ENCODE data around the gene NOX4.
"Not testable (repeated sequence)": the region's sequence is repeated elsewhere in the genome, so short reads cannot be mapped to it uniquely, and the experiment has no call there.

Gene NOX4

GRCh38 chr11:89378986-89379385, 112.2 kb downstream of the NOX4 start:
- not testable (repeated sequence) for DNase-seq

DNA sequence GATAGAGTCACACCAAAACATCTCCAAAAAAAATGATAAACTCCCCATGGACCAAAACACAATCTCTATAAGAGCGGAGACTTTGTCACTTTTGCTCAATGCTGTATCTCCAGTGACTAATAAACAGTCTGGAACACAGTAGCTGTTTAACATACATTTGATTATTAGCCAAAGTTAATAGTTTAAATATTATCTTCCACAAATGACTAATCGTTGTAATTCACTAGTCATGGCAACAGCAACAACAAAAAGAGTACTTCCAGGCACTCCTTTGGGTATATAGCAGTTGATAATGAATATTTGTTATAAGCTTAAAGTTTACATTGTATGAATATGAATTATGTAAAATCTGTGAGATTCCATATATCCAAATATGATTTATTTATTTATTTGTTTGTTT, 121.8 kb downstream of the NOX4 start:
- not testable (repeated sequence) for DNase-seq

GRCh38 chr11:89364856-89365255, 126.3 kb downstream of the NOX4 start:
- not testable (repeated sequence) for DNase-seq

GRCh38 chr11:89361734-89362133, 129.4 kb downstream of the NOX4 start:
- no peak for DNase-seq

- not testable (repeated sequence) for DNase-seq
Measured at GRCh38 chr11:89359208-89359607, 132.0 kb downstream of the NOX4 start.

DNA sequence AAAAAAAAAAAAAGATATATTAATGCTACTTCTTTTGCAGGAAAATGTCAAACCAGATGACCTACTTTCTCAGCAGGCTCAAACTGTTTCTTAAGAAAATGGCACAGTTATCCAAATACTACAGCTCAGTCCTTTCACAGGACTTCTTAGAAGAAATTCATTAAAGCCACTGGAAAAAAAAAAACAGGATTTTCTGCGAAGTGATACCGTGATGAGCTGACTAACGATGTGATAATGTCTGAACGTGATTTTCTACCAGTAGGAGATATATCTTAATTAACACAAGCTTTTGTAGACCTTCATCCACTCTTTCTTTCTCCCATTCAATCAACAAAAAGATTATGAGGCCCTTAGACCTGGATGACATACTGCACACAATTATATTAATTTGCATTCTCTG, 132.4 kb downstream of the NOX4 start:
- no peak for DNase-seq

DNA sequence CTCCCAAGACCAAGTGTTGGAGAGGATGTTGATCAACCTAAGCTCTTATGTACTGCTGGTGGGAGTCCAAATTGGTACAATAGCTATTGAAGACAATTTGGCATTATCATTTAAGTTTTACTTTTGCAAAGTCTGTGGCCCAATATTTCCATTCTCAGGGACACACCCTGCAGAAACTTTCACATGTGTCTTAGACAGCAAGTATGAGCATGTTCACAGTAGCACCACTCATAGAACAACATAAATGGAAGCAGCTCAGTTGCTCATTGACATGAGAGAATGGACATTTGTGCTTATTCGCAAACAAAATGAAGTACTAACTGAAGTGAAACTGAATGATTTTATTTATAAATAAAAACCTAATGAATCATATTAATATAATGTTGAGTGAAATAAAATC, 135.5 kb downstream of the NOX4 start:
- DNase-seq: no peak

- not testable (repeated sequence) for DNase-seq
Measured at GRCh38 chr11:89354513-89354912, 136.7 kb downstream of the NOX4 start.

DNA sequence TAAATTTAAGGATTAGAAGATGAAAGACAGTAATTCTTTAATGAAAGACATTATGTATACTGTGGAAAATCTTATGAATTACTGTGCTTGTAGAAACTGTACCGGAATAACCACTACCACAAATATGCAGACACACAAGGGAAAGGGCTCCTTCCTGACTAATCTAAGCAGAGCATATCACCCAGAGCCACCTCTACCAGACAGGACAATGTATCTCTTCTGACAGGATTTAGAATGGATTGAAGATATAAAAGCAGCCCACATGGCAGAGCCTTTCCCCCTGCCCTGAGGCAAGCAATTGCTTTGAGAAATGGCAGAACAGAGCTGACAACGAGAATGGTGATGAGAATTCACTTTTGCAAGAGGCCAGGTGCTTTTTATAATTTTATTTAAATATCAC, 144.1 kb downstream of the NOX4 start:
- DNase-seq: no peak

DNA sequence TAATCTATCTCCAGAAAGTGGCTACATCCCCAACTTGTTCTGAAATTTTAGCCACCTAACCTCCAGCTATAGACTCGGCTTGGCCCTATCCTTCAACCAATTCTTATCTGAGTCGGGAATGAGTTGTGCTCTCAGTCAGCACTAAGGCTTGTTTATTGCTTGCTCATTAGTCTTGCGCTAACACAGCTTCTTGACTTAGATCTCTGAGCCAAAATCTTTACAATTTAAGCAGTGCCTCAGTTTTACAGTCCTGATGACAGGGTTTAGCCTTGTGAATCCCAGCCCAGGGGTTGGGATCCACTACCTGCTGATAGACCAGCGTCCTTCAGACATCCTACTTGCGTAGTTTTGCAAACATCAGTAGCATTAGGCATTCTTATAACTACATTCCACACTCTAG, 144.6 kb downstream of the NOX4 start:
- no peak for DNase-seq

DNA sequence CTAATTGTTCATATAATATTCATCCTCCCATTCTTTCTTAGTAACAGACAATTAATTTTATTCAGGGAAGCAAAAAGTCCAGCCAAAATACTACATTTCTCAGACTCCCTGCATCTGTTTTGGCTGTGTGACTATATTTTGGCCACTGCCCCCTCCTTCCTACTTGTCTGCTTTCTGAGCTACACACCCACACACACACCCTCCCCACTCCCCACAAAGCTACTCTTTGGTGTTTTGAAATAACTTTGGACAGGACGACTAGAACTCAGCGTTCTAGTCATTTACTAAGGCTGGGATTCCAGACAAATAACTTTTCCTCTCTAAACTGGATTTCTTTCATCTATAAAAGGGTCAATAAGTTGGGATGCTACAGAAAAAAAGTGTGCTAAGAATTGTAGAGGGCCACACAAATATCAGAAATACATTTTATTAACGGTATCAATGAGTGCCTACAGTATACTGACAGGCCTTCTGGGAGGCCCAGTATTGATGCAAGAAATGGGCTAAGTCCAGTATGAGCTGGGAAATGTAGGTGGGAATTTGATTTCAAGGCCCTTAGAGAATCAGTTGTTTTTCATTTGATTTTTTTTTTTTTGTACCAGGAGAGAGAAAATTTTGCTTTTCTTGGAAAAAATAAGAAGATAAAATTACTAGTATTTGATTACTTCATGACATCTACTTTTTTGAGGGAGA, 148.1 kb downstream of the NOX4 start:
- not testable (repeated sequence) for DNase-seq

DNA sequence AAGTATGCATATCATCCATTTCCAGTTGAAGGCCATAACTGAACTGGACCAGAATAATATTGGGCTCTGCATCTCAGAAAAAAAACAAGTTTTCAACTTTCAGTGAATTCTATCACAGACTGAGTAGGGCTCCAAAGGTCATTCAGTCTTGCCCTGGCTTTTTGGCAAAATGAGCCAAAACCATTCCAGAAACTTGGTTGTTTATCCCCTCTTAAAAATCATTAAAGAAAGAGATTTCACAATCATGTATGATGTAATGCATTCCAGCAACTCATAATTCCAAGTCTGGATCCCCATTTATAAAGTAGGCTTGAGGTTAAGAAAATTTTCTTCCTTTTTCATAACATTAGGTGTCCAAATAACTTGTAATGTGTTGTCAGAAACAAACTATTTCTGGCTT, 150.7 kb downstream of the NOX4 start:
- not testable (repeated sequence) for DNase-seq

- not testable (repeated sequence) for DNase-seq
Measured at GRCh38 chr11:89338073-89338472, 153.1 kb downstream of the NOX4 start.

- not testable (repeated sequence) for DNase-seq
Measured at GRCh38 chr11:89337100-89337650, 154.0 kb downstream of the NOX4 start.

DNA sequence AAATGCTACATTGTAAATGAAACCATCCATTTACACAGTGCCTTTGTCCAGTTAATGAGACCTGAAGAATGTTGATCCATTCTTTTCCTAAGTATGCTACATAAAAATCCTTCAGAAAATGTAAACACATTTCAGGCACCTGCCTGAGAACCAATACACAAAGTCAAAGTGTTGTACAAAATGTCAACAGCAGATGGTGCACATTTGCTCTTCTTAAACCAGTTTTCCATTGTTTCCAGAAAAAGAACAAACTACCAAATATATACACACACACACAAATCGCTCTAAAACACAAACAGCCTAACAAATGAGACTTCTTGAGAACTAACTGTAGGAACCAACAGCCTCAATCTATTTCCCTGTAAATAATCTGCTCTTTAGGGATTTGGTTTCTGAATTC, 157.5 kb downstream of the NOX4 start:
- DNase-seq: not testable (repeated sequence)

GRCh38 chr11:89331940-89332339, 159.2 kb downstream of the NOX4 start:
- DNase-seq: not testable (repeated sequence)

- DNase-seq: no peak
Measured at GRCh38 chr11:89327885-89328284, 163.3 kb downstream of the NOX4 start.

- DNase-seq: no peak
Measured at GRCh38 chr11:89321401-89321800, 169.8 kb downstream of the NOX4 start.

DNA sequence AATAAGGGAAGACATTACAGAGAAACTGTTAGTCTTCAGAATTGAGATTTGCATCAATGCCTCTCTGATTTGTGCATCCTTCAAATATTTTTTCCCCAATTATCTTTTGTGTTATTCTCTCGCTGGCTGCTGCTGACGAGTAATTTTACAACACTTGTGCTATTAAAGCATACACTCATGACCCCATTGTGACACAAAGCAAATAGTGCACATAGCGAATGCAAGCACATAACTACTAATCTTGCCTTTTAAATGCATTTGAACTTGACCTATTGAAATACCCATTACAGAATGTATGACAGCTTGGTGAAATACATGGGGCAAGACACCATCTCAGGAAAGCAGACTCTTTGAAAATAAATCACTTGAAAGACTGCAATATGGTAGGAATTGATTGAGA, 180.6 kb downstream of the NOX4 start:
- not testable (repeated sequence) for DNase-seq

- DNase-seq: not testable (repeated sequence)
Measured at GRCh38 chr11:89309321-89309985, 181.7 kb downstream of the NOX4 start.

- DNase-seq: not testable (repeated sequence)
Measured at GRCh38 chr11:89308272-89308671, 182.9 kb downstream of the NOX4 start.

DNA sequence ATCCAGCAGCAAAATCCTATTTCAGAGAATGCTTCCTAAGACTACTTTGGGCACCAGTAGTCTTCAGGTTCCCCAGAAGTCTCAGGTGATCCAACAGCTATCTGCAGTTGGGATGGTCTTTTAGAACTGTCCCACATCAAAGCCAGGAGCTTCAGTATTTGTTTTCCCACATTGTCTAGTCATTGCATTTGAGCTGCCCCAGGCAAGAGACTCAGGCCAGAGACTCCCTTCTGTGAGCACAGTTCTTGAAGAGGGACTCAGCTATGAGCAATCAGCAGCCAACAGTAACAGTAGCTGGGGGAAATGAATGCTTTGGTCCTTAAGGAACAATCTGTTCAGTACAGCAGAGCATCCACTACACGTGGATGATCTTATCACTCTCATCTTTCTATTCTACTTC, 188.1 kb downstream of the NOX4 start:
- not testable (repeated sequence) for DNase-seq

- not testable (repeated sequence) for DNase-seq
Measured at GRCh38 chr11:89295023-89295422, 196.2 kb downstream of the NOX4 start.

DNA sequence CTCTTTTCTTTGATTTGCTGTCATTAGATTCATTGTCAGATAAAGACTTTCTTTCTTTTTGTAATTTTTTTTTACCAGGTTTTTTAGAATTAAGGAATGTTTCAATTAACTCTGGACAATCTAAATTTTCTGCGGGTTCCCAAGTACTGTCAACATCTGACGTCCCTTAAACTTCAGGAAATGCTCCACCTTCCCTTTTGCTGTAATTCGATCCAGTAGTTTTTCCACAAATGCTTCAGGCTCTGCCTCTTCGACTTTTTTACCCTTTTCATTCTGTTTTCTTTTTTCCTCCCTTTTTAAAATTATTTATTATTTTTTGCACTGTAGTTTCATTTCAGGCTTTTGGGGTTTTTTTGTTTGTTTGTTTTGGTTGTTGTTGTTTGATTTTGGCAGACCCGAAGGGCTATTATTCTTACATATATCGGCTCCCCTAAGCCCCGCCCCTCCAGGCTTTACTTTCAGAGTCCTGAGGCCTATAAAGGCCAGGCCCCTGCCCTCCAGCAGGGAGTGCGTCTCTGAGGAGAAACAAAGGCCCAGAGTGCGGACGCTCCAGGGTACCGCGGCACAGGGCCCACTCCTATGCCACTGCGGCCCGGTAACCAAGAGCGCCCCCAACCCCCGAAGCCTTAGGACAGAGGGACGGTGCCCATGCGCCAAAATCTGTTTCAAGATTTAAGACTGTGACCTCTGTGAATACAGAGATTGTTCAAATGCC, 197.1 kb downstream of the NOX4 start:
- DNase-seq: no peak

Data from NCI-H146 (cell line).